ENCODE measurements around the gene MED14.
"Not testable (repeated sequence)": the region's sequence is repeated elsewhere in the genome, so short reads cannot be mapped to it uniquely, and the experiment has no call there.

The MED14 gene

DNA sequence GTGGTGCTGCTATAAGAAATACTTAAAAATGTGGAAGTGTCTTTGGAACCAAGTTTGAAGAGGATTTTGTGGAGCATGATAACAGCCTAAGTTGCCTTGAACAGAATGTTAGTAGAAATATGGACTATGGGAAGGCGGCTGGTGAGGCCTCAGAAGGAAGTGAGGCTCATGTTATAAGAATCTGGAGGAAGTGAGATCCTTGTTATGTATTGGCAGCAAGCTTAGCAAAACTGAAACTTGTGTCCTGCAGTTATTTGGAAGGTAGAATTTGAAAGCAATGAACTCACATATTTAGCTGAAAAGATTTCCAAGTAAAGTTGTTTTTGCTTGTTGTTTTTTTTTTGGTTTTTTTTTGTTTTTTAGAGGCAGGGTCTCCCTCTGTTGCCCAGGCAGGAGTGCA is 13.6 kb upstream of the MED14 start:
- no peaks in the 10 kb centered on the region for H3K4me1 ChIP-seq
- no peaks in the 10 kb centered on the region for H3K27me3 ChIP-seq (ENCODE audit: control insufficient read depth, insufficient read depth, low read length)
- H3K4me2 ChIP-seq (ENCODE audit: low read length): no peak overlapping the region
- H2AFZ ChIP-seq: no peak overlapping the region
- TF ChIP-seq, protein P1, sequence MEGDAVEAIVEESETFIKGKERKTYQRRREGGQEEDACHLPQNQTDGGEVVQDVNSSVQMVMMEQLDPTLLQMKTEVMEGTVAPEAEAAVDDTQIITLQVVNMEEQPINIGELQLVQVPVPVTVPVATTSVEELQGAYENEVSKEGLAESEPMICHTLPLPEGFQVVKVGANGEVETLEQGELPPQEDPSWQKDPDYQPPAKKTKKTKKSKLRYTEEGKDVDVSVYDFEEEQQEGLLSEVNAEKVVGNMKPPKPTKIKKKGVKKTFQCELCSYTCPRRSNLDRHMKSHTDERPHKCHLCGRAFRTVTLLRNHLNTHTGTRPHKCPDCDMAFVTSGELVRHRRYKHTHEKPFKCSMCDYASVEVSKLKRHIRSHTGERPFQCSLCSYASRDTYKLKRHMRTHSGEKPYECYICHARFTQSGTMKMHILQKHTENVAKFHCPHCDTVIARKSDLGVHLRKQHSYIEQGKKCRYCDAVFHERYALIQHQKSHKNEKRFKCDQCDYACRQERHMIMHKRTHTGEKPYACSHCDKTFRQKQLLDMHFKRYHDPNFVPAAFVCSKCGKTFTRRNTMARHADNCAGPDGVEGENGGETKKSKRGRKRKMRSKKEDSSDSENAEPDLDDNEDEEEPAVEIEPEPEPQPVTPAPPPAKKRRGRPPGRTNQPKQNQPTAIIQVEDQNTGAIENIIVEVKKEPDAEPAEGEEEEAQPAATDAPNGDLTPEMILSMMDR (IDR thresholded peaks at IDR 0.05): no peak
- no peaks in the 10 kb centered on the region for H3K79me2 ChIP-seq
- H3K36me3 ChIP-seq (ENCODE audit: control insufficient read depth, insufficient read depth, low read length): no peaks in the 10 kb centered on the region
- no peak overlapping the region for H3K9ac ChIP-seq
- no peaks in the 10 kb centered on the region for H3K9me3 ChIP-seq (ENCODE audit: control insufficient read depth, low read length)
- no peak overlapping the region for H3K27ac ChIP-seq
- H3K4me3 ChIP-seq (ENCODE audit: low read depth, low read length): no peak overlapping the region

DNA sequence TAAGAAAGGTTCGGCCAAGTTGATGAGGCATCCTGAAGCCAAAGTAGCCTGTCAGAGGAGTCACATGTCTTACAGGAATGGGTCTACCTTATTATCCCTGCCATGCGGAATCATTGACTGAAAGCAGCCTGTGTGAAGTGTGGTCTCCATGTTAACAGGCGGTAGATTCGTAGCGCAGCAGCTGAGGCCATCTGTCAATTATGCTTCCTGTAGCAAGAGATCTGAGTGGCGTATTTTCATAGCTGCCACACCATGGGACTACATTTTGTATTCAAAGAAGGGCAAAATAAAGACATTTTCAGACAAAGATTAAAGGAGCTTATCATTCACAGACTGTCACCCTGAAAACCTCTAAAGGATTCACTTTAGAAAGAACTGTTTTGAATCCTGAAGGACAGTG is 11.2 kb upstream of the MED14 start:
- H3K9me3 ChIP-seq (ENCODE audit: control insufficient read depth, low read length): no peaks in the 10 kb centered on the region
- no peak overlapping the region for H3K27ac ChIP-seq
- no peaks in the 10 kb centered on the region for H3K4me1 ChIP-seq
- no peaks in the 10 kb centered on the region for H3K36me3 ChIP-seq (ENCODE audit: control insufficient read depth, insufficient read depth, low read length)
- no peaks in the 10 kb centered on the region for H3K27me3 ChIP-seq (ENCODE audit: control insufficient read depth, insufficient read depth, low read length)
- no peak overlapping the region for H3K4me3 ChIP-seq (ENCODE audit: low read depth, low read length)
- no peak overlapping the region for H3K4me2 ChIP-seq (ENCODE audit: low read length)
- TF ChIP-seq, protein P1 (IDR thresholded peaks at IDR 0.05): no peak
- no peak overlapping the region for H2AFZ ChIP-seq
- H3K9ac ChIP-seq: no peak overlapping the region
- H3K79me2 ChIP-seq: no peaks in the 10 kb centered on the region

DNA sequence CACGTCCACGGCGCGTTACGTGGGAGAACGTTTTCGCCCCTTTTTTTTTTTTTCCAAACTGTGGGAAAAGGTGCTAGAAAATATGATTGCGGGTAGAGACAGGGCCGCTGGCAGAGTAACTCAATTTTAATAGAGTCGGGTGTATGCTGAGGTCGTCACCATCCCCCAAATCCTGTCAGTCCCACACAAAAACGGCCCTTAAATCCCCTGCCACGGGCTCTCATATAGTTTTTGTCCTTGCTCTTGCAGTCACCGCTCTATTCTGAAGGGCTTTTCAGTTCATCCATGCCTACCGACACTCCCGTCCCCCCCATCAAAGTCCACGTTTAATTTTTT is 796 bp upstream of the MED14 start:
- H3K9ac ChIP-seq: peak overlapping the region; percentile 42
- H3K79me2 ChIP-seq: peaks cover 21% of the 10 kb centered on the region
- H3K36me3 ChIP-seq (ENCODE audit: control insufficient read depth, insufficient read depth, low read length): no peaks in the 10 kb centered on the region
- peak overlapping the region; percentile 61 for H3K4me2 ChIP-seq (ENCODE audit: low read length)
- peaks cover 3% of the 10 kb centered on the region for H3K4me1 ChIP-seq
- H3K27ac ChIP-seq: peak overlapping the region; percentile 95
- no peaks in the 10 kb centered on the region for H3K27me3 ChIP-seq (ENCODE audit: control insufficient read depth, insufficient read depth, low read length)
- TF ChIP-seq, protein P1 (IDR thresholded peaks at IDR 0.05): no peak
- peak overlapping the region; percentile 68 for H3K4me3 ChIP-seq (ENCODE audit: low read depth, low read length)
- peak overlapping the region; percentile 86 for H2AFZ ChIP-seq
- H3K9me3 ChIP-seq (ENCODE audit: control insufficient read depth, low read length): no peaks in the 10 kb centered on the region

DNA sequence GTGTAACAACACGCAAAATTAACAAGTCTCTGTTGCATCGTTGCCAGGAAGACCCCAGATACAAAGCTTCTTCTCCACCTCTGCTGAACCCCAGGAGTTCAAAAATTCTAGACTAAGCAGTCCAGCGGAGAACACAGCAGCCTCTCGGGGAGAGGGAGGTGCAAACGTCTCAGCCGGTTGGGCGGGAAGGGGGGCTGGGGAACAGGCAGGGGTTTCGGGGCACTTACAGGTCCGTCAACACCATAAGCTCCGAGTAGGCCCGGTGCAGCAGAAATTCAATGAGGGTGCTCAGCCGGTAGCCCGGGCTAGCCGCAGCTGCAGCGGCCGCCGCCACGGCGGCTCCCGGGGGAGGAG is 394 bp downstream of the MED14 start:
- Histone ChIP-seq H3K79me2 (peaks cover 24% of the 10 kb centered on the region), H2AFZ (peak overlapping the region; percentile 86), H3K4me2 (ENCODE audit: low read length) (peak overlapping the region; percentile 62), H3K4me1 (peaks cover 3% of the 10 kb centered on the region), H3K4me3 (ENCODE audit: low read depth, low read length) (peak overlapping the region; percentile 68), H3K27ac (peak overlapping the region; percentile 95), H3K36me3 (ENCODE audit: control insufficient read depth, insufficient read depth, low read length) (no peaks in the 10 kb centered on the region), H3K9me3 (ENCODE audit: control insufficient read depth, low read length) (no peaks in the 10 kb centered on the region), H3K27me3 (ENCODE audit: control insufficient read depth, insufficient read depth, low read length) (no peaks in the 10 kb centered on the region), H3K9ac (peak overlapping the region; percentile 42)
- TF ChIP-seq, protein P1 (IDR thresholded peaks at IDR 0.05): no peak

DNA sequence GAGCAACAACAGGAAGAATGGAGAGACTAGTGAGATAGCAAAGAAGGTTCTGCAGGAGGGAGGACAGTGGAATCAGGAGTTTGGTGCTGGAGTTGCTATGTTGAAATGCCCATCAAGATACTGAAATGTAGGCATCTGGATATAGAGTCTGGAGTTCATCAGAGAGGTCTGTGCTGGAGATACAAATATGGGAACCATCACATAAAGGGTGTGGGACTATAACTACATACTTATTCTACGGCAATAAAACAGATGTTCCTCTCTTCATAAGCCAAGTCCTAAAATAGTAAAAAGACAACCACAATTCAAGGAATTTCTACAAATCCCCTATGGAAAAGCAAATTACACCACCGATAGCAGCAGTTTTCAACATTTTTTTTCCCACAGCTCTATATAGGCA is 1.6 kb downstream of the MED14 start:
- H3K36me3 ChIP-seq (ENCODE audit: control insufficient read depth, insufficient read depth, low read length): no peaks in the 10 kb centered on the region
- H3K9ac ChIP-seq: no peak overlapping the region
- no peak overlapping the region for H3K27ac ChIP-seq
- H3K4me3 ChIP-seq (ENCODE audit: low read depth, low read length): peak overlapping the region; percentile 68
- no peaks in the 10 kb centered on the region for H3K27me3 ChIP-seq (ENCODE audit: control insufficient read depth, insufficient read depth, low read length)
- H3K4me1 ChIP-seq: peaks cover 3% of the 10 kb centered on the region
- no peaks in the 10 kb centered on the region for H3K9me3 ChIP-seq (ENCODE audit: control insufficient read depth, low read length)
- peaks cover 27% of the 10 kb centered on the region for H3K79me2 ChIP-seq
- TF ChIP-seq, protein P1 (IDR thresholded peaks at IDR 0.05): no peak
- peak overlapping the region; percentile 62 for H3K4me2 ChIP-seq (ENCODE audit: low read length)
- H2AFZ ChIP-seq: no peak overlapping the region

DNA sequence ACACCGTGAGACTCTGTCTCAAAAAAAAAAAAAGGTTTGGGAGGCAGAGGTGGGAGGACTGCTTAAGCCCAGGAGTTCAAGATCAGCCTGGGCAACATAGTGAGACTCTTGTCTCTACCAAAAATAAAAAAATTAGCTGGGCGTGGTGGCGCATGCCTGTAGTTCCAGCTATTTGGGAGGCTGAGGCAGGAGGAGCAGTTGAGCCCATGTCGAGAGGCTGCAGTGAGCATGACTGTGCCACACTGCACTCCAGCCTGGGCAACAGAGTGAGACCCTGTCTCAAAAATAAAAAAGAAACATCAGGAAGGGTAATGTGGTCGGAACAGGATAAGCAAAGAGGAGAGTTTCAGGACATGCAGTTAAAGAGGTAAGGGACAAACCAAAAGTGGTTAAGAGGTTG is 2.8 kb downstream of the MED14 start:
- H3K36me3 ChIP-seq (ENCODE audit: control insufficient read depth, insufficient read depth, low read length); H3K9ac ChIP-seq; H3K4me3 ChIP-seq (ENCODE audit: low read depth, low read length); H3K27ac ChIP-seq; H3K27me3 ChIP-seq (ENCODE audit: control insufficient read depth, insufficient read depth, low read length); H2AFZ ChIP-seq; H3K4me2 ChIP-seq (ENCODE audit: low read length); H3K9me3 ChIP-seq (ENCODE audit: control insufficient read depth, low read length): not testable (repeated sequence)
- peaks cover 27% of the 10 kb centered on the region for H3K79me2 ChIP-seq
- H3K4me1 ChIP-seq: peaks cover 11% of the 10 kb centered on the region

All from parathyroid adenoma (tissue), 2 donors.